HepG2 (cell line): ENCODE measurements around the gene ADARB2. TPM values are rescaled to one million over a fixed set of nuclear protein-coding genes. Genes with fewer than 3 reads are reported as not detected.

Experiments used
- ATAC-seq: fragments of 200-7000 bp; cut with Tn5 transposase; 3 replicates; pipeline ENCODE4 v1.9.1; 2020; ENCODE audit warnings: mild to moderate bottlenecking, moderate library complexity
- BruUV-seq: library from RNA; stranded (reverse); fragments of 400-500 nt; replicated peaks from 2 replicates; lab custom pipeline; 2021; lab: Mats Ljungman, UMichigan
- CTCF ChIA-PET: fragments of 300-600 bp; formaldehyde crosslinking; extraction: SDS; loops from one replicate; lab custom pipeline; 2021; ENCODE audit warnings: low total read pairs, inconsistent platforms, low intra/inter-chr PET ratio; lab: Yijun Ruan, JAX
- POLR2A ChIA-PET: fragments of 350-600 bp; sonication (Branson Sonifier 250); formaldehyde crosslinking; loops from one replicate; lab custom pipeline; 2020; ENCODE audit warnings: antibody characterized with exemption, inconsistent platforms; lab: Yijun Ruan, JAX
- DNase-seq: peaks from one replicate; pipeline ENCODE4 v3.0.0-alpha.2; 2015; ENCODE audit warnings: low spot score
- FAIRE-seq: peaks from 3 replicates; lab custom pipeline; 2011; peaks lifted over from hg19 to GRCh38; lab: Jason Lieb, UNC
- H2AFZ ChIP-seq: one replicate; pipeline ENCODE4 v1.6.1; 2011; ENCODE audit warnings: low read length, inconsistent platforms
- H3K27ac ChIP-seq: fragments of 300-600 bp; 3 replicates; pipeline ENCODE4 v1.8.0; 2011; ENCODE audit warnings: mixed run types, mild to moderate bottlenecking, mixed read lengths, low read length, inconsistent platforms; ENCODE audit not compliant: insufficient read depth; ENCODE audit errors: extremely low read length
- H3K27me3 ChIP-seq, 2 experiments: fragments of 200-600 bp in 1 of 2; 2 replicates in 1 of 2; 3 replicates in 1 of 2; pipeline versions ENCODE4 v1.6.0 to v1.8.0; 2011; ENCODE audit warnings: low read length in 2 of 2, mild to moderate bottlenecking in 2 of 2, moderate library complexity in 2 of 2, inconsistent platforms in 1 of 2; ENCODE audit not compliant: insufficient read depth in 2 of 2, control insufficient read depth in 1 of 2
- H3K36me3 ChIP-seq, 2 experiments: fragments of 200-600 bp in 1 of 2; replicated peaks in 1 of 2; 2 replicates in 1 of 2; 3 replicates in 1 of 2; pipeline versions ENCODE4 v1.5.1 to v1.8.0; 2011; ENCODE audit warnings: low read length in 2 of 2, inconsistent platforms in 1 of 2; ENCODE audit not compliant: insufficient read depth in 2 of 2, control insufficient read depth in 1 of 2
- H3K4me1 ChIP-seq: 2 replicates; pipeline ENCODE4 v1.5.1; 2012; ENCODE audit warnings: low read length, inconsistent platforms; ENCODE audit not compliant: insufficient read depth
- H3K4me2 ChIP-seq: 2 replicates; pipeline ENCODE4 v1.6.0; 2011; ENCODE audit warnings: low read depth, low read length, inconsistent platforms
- H3K4me3 ChIP-seq, 3 experiments: fragments of 200-600 bp in 1 of 3; sonication (generic), shearing (Covaris generic) in 1 of 3; replicated peaks in 1 of 3; 2 replicates each; pipeline ENCODE4 v1.5.1; 2011 to 2016; ENCODE audit warnings: low read length in 3 of 3, inconsistent platforms in 2 of 3, low read depth in 2 of 3, mild to moderate bottlenecking in 2 of 3, control low read depth in 1 of 3, mixed read lengths in 1 of 3; ENCODE audit not compliant: insufficient read depth in 1 of 3
- H3K79me2 ChIP-seq: one replicate; pipeline ENCODE4 v1.6.1; 2011; ENCODE audit warnings: low read length, inconsistent platforms; ENCODE audit not compliant: insufficient read depth
- H3K9ac ChIP-seq: 2 replicates; pipeline ENCODE4 v1.6.0; 2011; ENCODE audit warnings: mild to moderate bottlenecking, low read depth, low read length, inconsistent platforms; ENCODE audit not compliant: insufficient read depth
- H3K9me3 ChIP-seq: 2 replicates; pipeline ENCODE4 v1.5.1; 2012; ENCODE audit warnings: mild to moderate bottlenecking, low read length
- H4K20me1 ChIP-seq: 2 replicates; pipeline ENCODE4 v1.6.0; 2011; ENCODE audit warnings: inconsistent platforms, mild to moderate bottlenecking, low read length, moderate library complexity; ENCODE audit not compliant: insufficient read depth
- CAMTA2 ChIP-seq: sonication (generic); formaldehyde crosslinking; IDR thresholded peaks from 2 replicates; pipeline ENCODE4 v1.4.0; 2020; ENCODE audit warnings: mild to moderate bottlenecking, missing genetic modification reagents, borderline replicate concordance
- KMT2A ChIP-seq: sonication (generic); formaldehyde crosslinking; IDR thresholded peaks from 2 replicates; pipeline ENCODE4 v1.4.0; 2020; ENCODE audit warnings: missing genetic modification reagents
- MAFG ChIP-seq: sonication (generic); formaldehyde crosslinking; IDR thresholded peaks from 2 replicates; pipeline ENCODE4 v1.5.1; 2020; ENCODE audit warnings: mild to moderate bottlenecking, missing genetic modification reagents
- ZNF20 ChIP-seq: sonication (generic); formaldehyde crosslinking; IDR thresholded peaks from 2 replicates; pipeline ENCODE4 v1.4.0; 2020; ENCODE audit warnings: mild to moderate bottlenecking, moderate library complexity, missing genetic modification reagents
- ZNF350 ChIP-seq: sonication (generic); formaldehyde crosslinking; IDR thresholded peaks from 2 replicates; pipeline ENCODE4 v1.4.0; 2020; ENCODE audit warnings: mild to moderate bottlenecking, low read depth, missing genetic modification reagents, borderline replicate concordance
- ZNF362 ChIP-seq: sonication (generic); formaldehyde crosslinking; IDR thresholded peaks from 2 replicates; pipeline ENCODE4 v1.4.0; 2020; ENCODE audit warnings: missing genetic modification reagents, mild to moderate bottlenecking, borderline replicate concordance
- WGBS: methylation state at CpG from one replicate; pipeline ENCODE4 v1.1.6; 2017; ENCODE audit warnings: low lambda C conversion rate; 5-methylcytosine and 5-hydroxymethylcytosine counted together
- in situ Hi-C: cut with HindIII; loops from 2 replicates; pipeline ENCODE4 v1.10.0; 2017; ENCODE audit warnings: low pct_unique_long_range_greater_than_20kb; ENCODE audit not compliant: extremely low pct_ligation_motif_present
- intact Hi-C: fragments of 100-400 bp; cut with micrococcal nuclease; formaldehyde crosslinking; loops from one replicate; pipeline ENCODE4 v1.10.0; 2022; ENCODE audit not compliant: unreplicated experiment
- polyA plus RNA-seq, 8 experiments: library from polyadenylated mRNA; depleted of rRNA in 3 of 8; stranded (reverse) in 7 of 8; unstranded in 1 of 8; fragments of >200 nt; fragmentation: Illumina TruSeq in 4 of 8; extraction: Trizol in 4 of 8; gene quantifications; 2 replicates each; pipeline versions ENCODE4 v1.2.1 to v1.2.3, GENCODE V29; 2011 to 2016; ENCODE audit warnings: low read depth in 4 of 8, missing spikeins in 1 of 8, mixed read lengths in 1 of 8; ENCODE audit not compliant: insufficient read depth in 1 of 8
- total RNA-seq, 5 experiments: library from RNA; depleted of rRNA; stranded (reverse); fragments of >200 nt; fragmentation: Illumina TruSeq; extraction: Trizol; gene quantifications; 2 replicates each; pipeline ENCODE4 v1.2.3, GENCODE V29; 2016; ENCODE audit warnings: low read depth in 1 of 5

Gene ADARB2
- total and polyA plus RNA-seq, 2 of the 13 experiments (the other 11 are each of a cell fraction or from before 2014, with no cell fraction given): not detected

GRCh38 chr10:1311726-1312125 is 425.6 kb downstream of the ADARB2 start:
- FAIRE-seq: no peak
- H3K79me2 ChIP-seq: no peaks in the 10 kb centered on the region

GRCh38 chr10:1310271-1310789 is 427.0 kb downstream of the ADARB2 start:
- Histone ChIP-seq H3K4me3 (no peak overlapping the region), H3K4me2 (no peak overlapping the region), H3K27me3 (peaks cover 3 to 54% of the 10 kb centered on the region in 2 experiments; a peak in 4 of 5 replicates), H4K20me1 (no peaks in the 10 kb centered on the region), H3K36me3 (no peaks in the 10 kb centered on the region), H3K27ac (no peak overlapping the region), H3K79me2 (no peaks in the 10 kb centered on the region), H3K9ac (no peak overlapping the region), H2AFZ (no peak overlapping the region), H3K9me3 (no peaks in the 10 kb centered on the region), H3K4me1 (no peaks in the 10 kb centered on the region)
- FAIRE-seq (no peak), DNase-seq (no peak), ATAC-seq (no peak)
- in situ Hi-C loops: no loop called here
- intact Hi-C loops: no loop called here
- ChIA-PET POLR2A (no interaction called here), CTCF (no interaction called here)
- 1% methylated on average over 9 of the region's 9 CpGs for whole genome bisulfite sequencing
- BruUV-seq: no TSS peak
- TF ChIP-seq ZNF20 (CRISPR knock-in tag) (no peak), MAFG (CRISPR knock-in tag) (no peak)

More at GRCh38 chr10:1311726-1312125, 425.6 kb downstream of the ADARB2 start:
- TF ChIP-seq CAMTA2 (no peak), ZNF350 (CRISPR knock-in tag) (no peak), KMT2A (CRISPR knock-in tag) (no peak), ZNF362 (CRISPR knock-in tag) (no peak)
- Histone ChIP-seq H3K9ac (no peak overlapping the region), H3K4me1 (no peaks in the 10 kb centered on the region), H3K4me3 (no peak overlapping the region), H3K27ac (no peak overlapping the region), H3K36me3 (no peaks in the 10 kb centered on the region), H4K20me1 (no peaks in the 10 kb centered on the region), H3K9me3 (no peaks in the 10 kb centered on the region), H3K27me3 (peaks cover 7 to 68% of the 10 kb centered on the region in 2 experiments), H3K4me2 (no peak overlapping the region), H2AFZ (no peak overlapping the region)
- intact Hi-C loops (no loop called here), in situ Hi-C loops (no loop called here)
- ATAC-seq: no peak
- DNase-seq: no peak
- ChIA-PET POLR2A (no interaction called here), CTCF (no interaction called here)
- no TSS peak for BruUV-seq
- WGBS: 3% methylated on average over 7 of the region's 7 CpGs
